GM13976 (cell line): ENCODE data around the gene IFIT1.
"Not testable (repeated sequence)": the region's sequence is repeated elsewhere in the genome, so short reads cannot be mapped to it uniquely, and the experiment has no call there.

Source experiments
- DNase-seq: peaks from one replicate; pipeline ENCODE4 v3.0.0; 2012; ENCODE audit warnings: low spot score
- CTCF ChIP-seq: IDR thresholded peaks from 2 replicates; pipeline ENCODE4 v1.5.1; 2012; ENCODE audit warnings: borderline replicate concordance, mild to moderate bottlenecking; ENCODE audit not compliant: insufficient read depth; ENCODE audit errors: extremely low read depth, missing control alignments, control extremely low read depth
- in situ Hi-C: fragments of 300-500 bp; cut with MboI; formaldehyde crosslinking; loops from one replicate; pipeline ENCODE4 v1.12.0; 2022; ENCODE audit warnings: low sequenced_read_pairs, mixed read lengths, inconsistent platforms; ENCODE audit not compliant: unreplicated experiment

The IFIT1 gene

GRCh38 chr10:89384474-89385340, 7.7 kb upstream of the IFIT1 start:
- DNase-seq = no peak
- TF ChIP-seq CTCF = no peak
- in situ Hi-C loops = loop anchor here (10.0 kb wide), 1 partner anchor 110 kb away; no protein-coding TSS in a partner anchor

GRCh38 chr10:89388806-89389205, 3.6 kb upstream of the IFIT1 start:
- no peak for TF ChIP-seq CTCF
- DNase-seq = no peak
- in situ Hi-C loops = loop anchor here (10.0 kb wide), 1 partner anchor 114 kb away; no protein-coding TSS in a partner anchor

- in situ Hi-C loops = loop anchor here (10.0 kb wide), 1 partner anchor 114 kb away; no protein-coding TSS in a partner anchor
- DNase-seq = peak; percentile 32
- no peak for TF ChIP-seq CTCF
Measured at GRCh38 chr10:89389254-89389653, 3.2 kb upstream of the IFIT1 start.

GRCh38 chr10:89390476-89391225, 1.8 kb upstream of the IFIT1 start:
- in situ Hi-C loops = no loop called here
- no peak for DNase-seq
- TF ChIP-seq CTCF = no peak

GRCh38 chr10:89391226-89391576, 1.2 kb upstream of the IFIT1 start:
- in situ Hi-C loops, DNase-seq: not testable (repeated sequence)

- in situ Hi-C loops = no loop called here
- DNase-seq = no peak
- no peak for TF ChIP-seq CTCF
Measured at GRCh38 chr10:89392974-89393373, 551 bp downstream of the IFIT1 start.

- in situ Hi-C loops = no loop called here
- TF ChIP-seq CTCF = no peak
- DNase-seq = no peak
Measured at GRCh38 chr10:89393898-89394297, 1.5 kb downstream of the IFIT1 start.
